RWPE1 (cell line): ENCODE measurements around the gene SUPT3H.

Source experiments
- CTCF ChIA-PET: fragments of 350-600 bp; sonication (Branson Sonifier 250); formaldehyde crosslinking; extraction: SDS; loops from one replicate; lab custom pipeline; 2021; lab: Yijun Ruan, JAX
- POLR2A ChIA-PET: fragments of 400-600 bp; formaldehyde crosslinking; extraction: SDS; loops from one replicate; lab custom pipeline; 2020; ENCODE audit warnings: antibody characterized with exemption; ENCODE audit not compliant: low non-redundant PET; lab: Yijun Ruan, JAX
- DNase-seq: peaks from one replicate; pipeline ENCODE4 v3.0.0; 2012; ENCODE audit warnings: low spot score
- H3K27ac ChIP-seq: fragments of 450-650 bp; 2 replicates; pipeline ENCODE4 v1.5.1; 2017
- TF ChIP-seq, protein P1 (sequence below): fragments of 450-650 bp; conservative IDR thresholded peaks from 2 replicates; pipeline ENCODE4 v1.5.1; 2017; ENCODE audit warnings: low read depth, mild to moderate bottlenecking

The SUPT3H gene

DNA sequence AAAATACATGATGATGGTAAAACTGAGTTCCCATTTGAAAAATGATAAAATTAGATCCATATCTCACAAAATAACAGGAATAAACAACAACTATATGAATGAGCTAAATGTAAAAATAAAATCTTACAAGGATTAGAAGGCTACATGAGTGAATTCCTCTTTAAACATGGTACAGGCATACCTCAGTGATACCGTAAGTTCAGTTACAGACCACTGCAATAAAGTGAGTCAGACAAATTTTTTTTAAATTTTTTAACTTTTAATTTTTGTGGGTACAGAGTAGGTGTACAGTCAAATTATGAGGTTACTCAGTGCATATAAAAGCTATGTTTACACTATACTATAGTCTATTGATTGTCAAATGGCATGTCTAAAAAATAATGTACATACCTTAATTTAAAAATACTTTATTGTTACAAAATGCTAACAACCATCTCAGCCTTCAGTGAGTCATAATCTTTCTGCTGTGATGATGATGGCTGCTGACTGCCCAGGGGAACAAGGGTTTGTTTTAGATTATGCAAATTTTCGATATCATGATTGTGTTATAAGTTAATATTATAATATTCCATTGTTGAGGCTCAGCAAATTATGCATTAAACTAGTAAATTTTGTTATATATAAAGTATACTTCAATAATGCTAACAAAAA lies 272.4 kb downstream of the SUPT3H start:
- no peak overlapping the region for H3K27ac ChIP-seq
- DNase-seq: no peak
- ChIA-PET POLR2A (no interaction called here), CTCF (interaction anchor here (0.7 kb wide), 1 partner anchor 450 kb away, joined by 3 read pairs; no protein-coding TSS in a partner anchor)
- TF ChIP-seq, protein P1, sequence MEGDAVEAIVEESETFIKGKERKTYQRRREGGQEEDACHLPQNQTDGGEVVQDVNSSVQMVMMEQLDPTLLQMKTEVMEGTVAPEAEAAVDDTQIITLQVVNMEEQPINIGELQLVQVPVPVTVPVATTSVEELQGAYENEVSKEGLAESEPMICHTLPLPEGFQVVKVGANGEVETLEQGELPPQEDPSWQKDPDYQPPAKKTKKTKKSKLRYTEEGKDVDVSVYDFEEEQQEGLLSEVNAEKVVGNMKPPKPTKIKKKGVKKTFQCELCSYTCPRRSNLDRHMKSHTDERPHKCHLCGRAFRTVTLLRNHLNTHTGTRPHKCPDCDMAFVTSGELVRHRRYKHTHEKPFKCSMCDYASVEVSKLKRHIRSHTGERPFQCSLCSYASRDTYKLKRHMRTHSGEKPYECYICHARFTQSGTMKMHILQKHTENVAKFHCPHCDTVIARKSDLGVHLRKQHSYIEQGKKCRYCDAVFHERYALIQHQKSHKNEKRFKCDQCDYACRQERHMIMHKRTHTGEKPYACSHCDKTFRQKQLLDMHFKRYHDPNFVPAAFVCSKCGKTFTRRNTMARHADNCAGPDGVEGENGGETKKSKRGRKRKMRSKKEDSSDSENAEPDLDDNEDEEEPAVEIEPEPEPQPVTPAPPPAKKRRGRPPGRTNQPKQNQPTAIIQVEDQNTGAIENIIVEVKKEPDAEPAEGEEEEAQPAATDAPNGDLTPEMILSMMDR: no peak

DNA sequence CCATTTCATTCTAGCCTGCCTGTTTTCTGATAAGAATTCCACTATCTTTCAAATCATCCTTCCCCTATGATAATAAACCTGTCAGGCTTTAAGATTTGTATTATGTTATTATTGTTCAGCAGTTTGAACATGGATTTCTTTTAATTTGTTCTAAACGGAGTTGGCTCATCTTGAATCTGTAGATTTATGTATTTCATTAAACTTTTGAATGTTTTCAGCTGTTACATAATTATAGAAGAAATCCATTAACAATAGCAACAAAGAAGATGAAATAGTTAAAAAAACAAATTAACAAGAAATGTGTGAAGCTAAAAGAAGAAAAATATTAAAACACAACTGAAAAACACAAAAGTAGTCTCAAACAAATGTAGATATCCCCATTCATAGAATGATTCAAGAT lies 273.3 kb downstream of the SUPT3H start:
- H3K27ac ChIP-seq: no peak overlapping the region
- no peak for DNase-seq
- TF ChIP-seq, protein P1: no peak
- ChIA-PET CTCF (interaction anchor here (0.6 kb wide), 2 partner anchors 23 to 267 kb away, joined by 3 read pairs; no protein-coding TSS in a partner anchor), POLR2A (no interaction called here)

DNA sequence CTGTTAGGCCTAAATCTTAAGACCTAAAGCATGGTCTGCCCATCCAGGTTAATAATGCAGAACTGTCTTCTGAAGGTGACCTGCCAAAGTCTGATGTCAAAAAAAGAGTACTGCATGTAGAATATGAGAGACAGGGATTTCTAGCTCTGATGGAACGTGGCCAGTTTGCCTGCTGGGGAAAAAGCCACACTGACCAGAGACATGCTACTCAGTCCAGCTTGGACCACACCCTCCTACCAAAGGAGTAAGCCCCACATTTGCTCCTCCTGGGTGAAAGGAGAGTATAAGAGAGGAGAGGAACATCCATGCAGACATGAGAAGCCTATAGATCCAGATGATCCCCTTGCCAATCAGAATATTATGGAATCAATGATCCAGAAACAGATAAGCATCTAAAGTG lies 279.5 kb downstream of the SUPT3H start:
- CTCF ChIA-PET: no interaction called here
- TF ChIP-seq, protein P1: no peak
- no peak overlapping the region for H3K27ac ChIP-seq
- POLR2A ChIA-PET: no interaction called here
- no peak for DNase-seq

DNA sequence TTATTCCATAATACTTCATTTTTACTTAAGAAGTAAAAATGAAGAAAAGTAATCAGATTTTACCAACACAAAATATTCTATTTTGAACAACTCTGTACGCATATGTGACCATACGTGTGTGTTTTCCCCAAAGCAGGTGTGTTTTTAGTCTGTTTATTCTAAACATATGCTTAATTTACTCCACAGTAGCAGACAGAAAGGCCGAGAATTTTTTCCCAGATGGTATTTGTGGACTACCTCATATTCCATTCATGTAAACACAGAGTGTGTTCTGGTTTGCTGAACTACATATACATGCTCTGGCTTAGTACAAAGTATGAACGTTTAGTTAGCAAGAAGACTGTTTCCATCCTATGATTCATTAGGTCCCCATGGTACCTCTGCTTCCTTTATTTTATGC lies 282.9 kb downstream of the SUPT3H start:
- DNase-seq: no peak
- H3K27ac ChIP-seq: no peak overlapping the region
- POLR2A ChIA-PET: no interaction called here
- TF ChIP-seq, protein P1: no peak
- CTCF ChIA-PET: no interaction called here

DNA sequence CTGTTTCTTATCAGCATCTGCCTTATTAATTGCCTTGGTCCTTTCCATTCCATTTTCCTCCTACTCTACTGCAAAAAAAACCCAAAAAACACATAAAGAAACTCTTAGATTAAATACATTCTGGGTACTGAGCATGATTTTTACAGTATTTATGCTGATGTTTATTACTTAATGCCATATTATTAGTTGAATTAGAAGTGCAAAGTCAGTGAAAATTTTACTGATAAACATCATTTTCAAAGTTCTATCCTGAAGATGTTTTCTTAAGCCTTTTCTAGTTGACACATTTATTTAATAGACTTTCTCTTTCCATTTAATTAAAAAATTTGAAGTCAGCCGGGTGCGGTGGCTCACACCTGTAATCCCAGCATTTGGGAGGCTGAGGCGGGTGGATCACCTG lies 285.6 kb downstream of the SUPT3H start:
- CTCF ChIA-PET: no interaction called here

DNA sequence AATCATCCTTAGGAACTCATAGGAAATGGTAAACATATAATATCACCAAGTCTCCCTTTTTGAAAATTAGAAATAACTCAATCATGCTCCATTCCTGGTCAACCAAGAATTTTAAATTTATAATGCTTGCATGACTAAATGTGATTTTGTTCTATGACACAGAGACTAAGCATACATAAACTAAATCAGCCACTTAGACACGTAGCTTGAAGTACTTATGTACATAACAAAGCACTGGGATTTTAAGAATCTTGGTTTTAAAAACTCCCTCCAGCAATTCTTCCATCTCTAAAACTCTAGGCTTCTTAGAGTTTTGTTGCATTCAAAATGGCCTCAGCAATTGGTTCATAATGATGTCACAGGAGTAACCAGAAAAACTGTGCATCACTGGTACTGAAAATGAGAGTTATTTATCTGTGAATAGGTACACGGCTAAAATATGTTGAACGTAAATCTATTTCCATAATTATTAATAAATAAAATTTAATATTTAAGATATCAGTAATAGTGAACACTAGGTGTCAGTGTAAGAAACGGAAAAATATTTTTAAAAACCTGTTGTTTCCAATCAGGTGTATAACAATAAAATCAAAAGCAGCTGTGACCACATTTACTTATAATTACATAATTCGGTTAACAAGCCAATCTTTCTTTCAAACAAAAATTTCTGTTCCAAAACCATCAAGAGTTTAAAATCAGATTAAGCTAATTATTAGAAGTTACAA lies 291.2 kb downstream of the SUPT3H start:
- TF ChIP-seq, protein P1: no peak
- no peak overlapping the region for H3K27ac ChIP-seq
- CTCF ChIA-PET: interaction anchor here (0.6 kb wide), 1 partner anchor 836 kb away, joined by 3 read pairs; no protein-coding TSS in a partner anchor
- POLR2A ChIA-PET: no interaction called here
- no peak for DNase-seq

More for the DNA sequence above, 285.6 kb downstream of the SUPT3H start:
- no peak overlapping the region for H3K27ac ChIP-seq
- no peak for DNase-seq
- POLR2A ChIA-PET: no interaction called here
- TF ChIP-seq, protein P1: no peak
